Sigmoid colon (tissue), 4 donors: ENCODE data around the gene KDM6B.

ENCODE experiments used
- CTCF ChIP-seq, 4 experiments: fragments of 450-650 bp in 3 of 4; fragments of 200-600 bp in 1 of 4; IDR thresholded peaks; one replicate each; pipeline ENCODE4 v1.5.1; 2016 to 2019; ENCODE audit warnings: antibody characterized with exemption in 4 of 4, mild to moderate bottlenecking in 3 of 4, moderate library complexity in 2 of 4
- POLR2A ChIP-seq, 2 donors: fragments of 450-650 bp; IDR thresholded peaks; one replicate each; pipeline ENCODE4 v1.6.1; 2016; ENCODE audit warnings: antibody characterized with exemption in 2 of 2, mild to moderate bottlenecking in 2 of 2, moderate library complexity in 2 of 2
- POLR2AphosphoS5 ChIP-seq, 4 donors: sonication (generic); formaldehyde crosslinking; IDR thresholded peaks; one replicate each; pipeline ENCODE4 v1.6.1; 2017; ENCODE audit warnings: antibody characterized with exemption in 4 of 4

- TF ChIP-seq POLR2A (IDR thresholded peaks at IDR 0.05) (no peak), CTCF (IDR thresholded peaks at IDR 0.05) (no peak), POLR2AphosphoS5 (IDR thresholded peaks at IDR 0.05) (no peak)
These were observed 11.5 kb downstream of the KDM6B start for GRCh38 chr17:7845359-7846062.
